GM18951 (cell line): ENCODE results near the gene CELA2B.

Experiments
- POLR2A ChIP-seq: IDR thresholded peaks from 4 replicates; pipeline ENCODE4 v1.6.1; 2011; ENCODE audit warnings: mild to moderate bottlenecking; ENCODE audit not compliant: insufficient read length, insufficient read depth; ENCODE audit errors: extremely low read depth
- in situ Hi-C: fragments of 300-500 bp; cut with MboI; formaldehyde crosslinking; loops from one replicate; pipeline ENCODE4 v1.12.0; 2022; ENCODE audit warnings: low sequenced_read_pairs, mixed read lengths, inconsistent platforms; ENCODE audit not compliant: unreplicated experiment

CELA2B gene

GRCh38 chr1:15436881-15437442 is 38.9 kb upstream of the CELA2B start:
- in situ Hi-C loops: no loop called here
- TF ChIP-seq POLR2A: no peak

GRCh38 chr1:15439325-15439724 is 36.6 kb upstream of the CELA2B start:
- TF ChIP-seq POLR2A: no peak
- in situ Hi-C loops: no loop called here

DNA sequence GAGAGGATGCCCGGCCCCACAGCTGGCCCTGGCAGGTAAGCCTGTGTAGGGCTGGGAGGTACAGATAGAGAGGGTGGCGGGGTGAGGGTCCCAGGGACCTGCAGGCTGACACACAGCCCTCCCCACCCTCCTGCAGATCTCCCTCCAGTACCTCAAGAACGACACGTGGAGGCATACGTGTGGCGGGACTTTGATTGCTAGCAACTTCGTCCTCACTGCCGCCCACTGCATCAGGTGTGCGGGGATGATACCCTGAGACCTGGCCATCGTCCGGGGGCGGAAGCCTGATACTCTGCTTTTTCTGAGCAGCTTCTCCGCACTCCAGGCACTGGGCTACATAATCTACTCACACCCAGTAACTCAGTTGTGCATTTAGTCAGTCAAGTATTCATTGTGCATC is 35.5 kb upstream of the CELA2B start:
- TF ChIP-seq POLR2A: no peak
- in situ Hi-C loops: no loop called here

DNA sequence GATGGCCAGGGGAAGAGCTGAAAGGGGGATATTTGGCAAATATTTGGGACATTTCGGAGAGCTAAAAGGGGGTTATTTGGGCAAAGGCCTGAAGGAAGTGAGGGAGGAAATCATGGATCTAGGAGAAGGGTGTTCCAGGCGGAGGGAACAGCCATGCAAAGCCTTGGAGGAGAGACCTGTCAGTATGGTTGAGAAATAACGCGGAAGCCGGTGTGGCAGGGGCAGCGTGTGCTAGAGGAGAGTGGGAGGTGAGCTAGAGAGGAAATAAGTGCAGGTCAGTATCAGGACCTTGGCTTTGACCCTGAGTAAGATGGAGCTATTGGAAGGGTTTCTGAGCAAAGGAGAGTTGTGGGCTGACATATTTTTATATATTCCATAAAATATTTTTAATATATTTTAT is 34.7 kb upstream of the CELA2B start:
- in situ Hi-C loops: no loop called here
- no peak for TF ChIP-seq POLR2A

- in situ Hi-C loops: no loop called here
Measured at GRCh38 chr1:15442119-15442518, 33.8 kb upstream of the CELA2B start.

GRCh38 chr1:15442759-15443158 is 33.1 kb upstream of the CELA2B start:
- TF ChIP-seq POLR2A: no peak
- in situ Hi-C loops: no loop called here

More at GRCh38 chr1:15442119-15442518, 33.8 kb upstream of the CELA2B start:
- TF ChIP-seq POLR2A: no peak

GRCh38 chr1:15443281-15443680 is 32.6 kb upstream of the CELA2B start:
- no peak for TF ChIP-seq POLR2A
- in situ Hi-C loops: no loop called here

DNA sequence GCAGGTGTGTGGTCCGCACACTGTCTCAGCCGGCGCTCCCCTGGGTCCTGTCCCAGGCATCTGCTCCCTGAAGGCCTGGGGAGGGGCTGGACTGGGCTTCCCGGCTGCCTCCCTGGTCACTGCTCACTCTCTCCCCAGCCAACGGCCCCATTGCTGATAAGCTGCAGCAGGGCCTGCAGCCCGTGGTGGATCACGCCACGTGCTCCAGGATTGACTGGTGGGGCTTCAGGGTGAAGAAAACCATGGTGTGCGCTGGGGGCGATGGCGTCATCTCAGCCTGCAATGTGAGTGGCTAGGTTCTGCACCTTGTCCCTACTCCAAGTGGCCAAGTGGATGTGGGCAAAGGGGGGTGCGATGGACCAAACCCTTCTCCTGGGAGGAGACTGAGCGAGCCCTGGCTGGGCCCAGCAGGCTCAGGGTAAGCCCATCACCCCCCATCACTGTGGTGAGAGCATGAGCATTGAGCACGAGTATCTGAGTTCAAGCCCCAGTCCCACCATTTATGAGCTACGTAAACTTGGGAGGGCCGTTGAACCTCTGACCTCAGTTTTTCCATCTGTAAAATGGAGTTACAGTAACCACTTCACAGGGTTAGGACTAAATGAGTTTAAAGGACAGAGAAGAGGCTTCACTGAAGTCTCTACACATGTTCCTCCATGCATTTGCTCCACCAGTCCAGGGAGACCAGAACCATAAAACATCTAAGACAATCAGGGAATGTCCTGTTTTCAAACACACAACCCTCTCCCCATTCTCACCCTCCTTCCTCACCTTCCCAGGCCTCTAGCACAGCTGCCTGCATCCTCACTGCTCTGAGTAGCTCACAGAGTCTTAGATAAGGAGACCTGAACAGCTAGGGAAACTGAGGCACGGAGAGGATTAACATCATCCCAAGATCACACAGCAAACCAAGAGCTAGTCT is 31.2 kb upstream of the CELA2B start:
- in situ Hi-C loops: no loop called here
- no peak for TF ChIP-seq POLR2A

DNA sequence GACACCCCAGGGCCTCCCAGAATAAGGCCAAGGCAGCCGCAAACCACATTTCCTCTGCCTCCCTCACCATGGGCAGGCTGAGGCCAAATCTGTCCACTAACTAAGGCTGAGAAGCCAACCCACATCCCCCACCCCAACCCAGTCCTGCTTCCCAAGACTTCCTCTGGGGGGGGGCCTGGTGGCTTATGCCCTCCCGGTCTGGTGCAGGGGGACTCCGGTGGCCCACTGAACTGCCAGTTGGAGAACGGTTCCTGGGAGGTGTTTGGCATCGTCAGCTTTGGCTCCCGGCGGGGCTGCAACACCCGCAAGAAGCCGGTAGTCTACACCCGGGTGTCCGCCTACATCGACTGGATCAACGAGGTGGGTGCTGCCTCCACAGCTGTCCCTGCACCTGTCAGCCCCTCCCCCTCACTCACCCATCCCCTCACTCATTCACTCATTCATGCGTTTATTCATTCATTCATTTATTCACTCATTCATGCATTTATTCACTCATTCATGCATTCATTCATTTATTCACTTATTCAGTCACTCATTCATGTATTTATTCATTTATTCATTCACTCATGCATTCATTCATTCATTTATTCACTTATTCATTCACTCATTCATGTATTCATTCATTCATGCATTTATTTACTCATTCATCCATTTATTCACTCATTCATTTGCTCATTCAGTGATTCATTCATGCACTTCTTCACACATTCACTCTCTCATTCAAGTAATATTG is 30.3 kb upstream of the CELA2B start:
- no peak for TF ChIP-seq POLR2A
- in situ Hi-C loops: no loop called here

DNA sequence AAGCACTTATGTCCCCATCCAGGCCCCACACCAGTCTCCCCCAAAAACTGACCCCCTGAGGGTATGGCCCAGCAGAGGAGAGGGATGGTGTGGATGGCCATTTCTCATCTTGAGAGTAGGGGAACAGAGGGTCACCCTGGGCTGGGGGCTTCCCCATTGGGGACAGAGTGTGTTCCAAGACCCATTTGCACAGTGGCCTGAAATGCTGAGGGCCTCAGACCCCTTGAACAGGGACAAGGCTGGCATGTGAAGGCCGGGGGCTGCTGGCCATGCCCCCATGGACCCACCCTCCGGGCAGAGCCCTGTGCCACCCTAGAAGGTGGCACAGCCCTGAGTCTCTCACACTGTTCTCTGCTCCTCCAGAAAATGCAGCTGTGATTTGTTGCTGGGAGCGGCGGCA is 29.7 kb upstream of the CELA2B start:
- in situ Hi-C loops: no loop called here

DNA sequence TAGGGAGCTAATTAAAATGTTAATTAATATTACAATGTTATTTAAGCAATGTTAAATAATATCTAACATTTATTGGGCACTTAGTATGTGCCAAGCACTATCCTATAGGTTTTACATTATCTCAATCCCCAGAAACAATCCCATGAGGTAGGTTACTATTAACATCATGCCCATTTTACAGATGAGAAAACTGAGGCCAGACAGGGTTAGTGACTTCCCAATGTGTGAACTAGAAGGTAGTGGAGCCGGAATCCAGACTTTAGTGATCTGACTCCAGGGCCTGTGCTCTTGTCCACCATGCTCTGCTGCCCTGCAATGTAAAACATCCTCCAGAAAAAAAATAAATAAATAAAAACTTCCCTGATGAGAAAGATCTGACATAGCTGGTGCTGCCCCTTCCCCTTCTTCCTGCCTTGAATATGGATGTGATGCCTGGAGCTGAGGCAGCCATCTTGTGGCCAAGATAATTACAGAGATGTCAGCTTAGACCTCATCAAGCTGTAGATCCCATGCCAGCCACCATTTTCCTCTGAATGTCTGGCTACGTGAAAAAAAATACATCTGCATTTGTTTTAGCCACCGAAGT is 26.9 kb upstream of the CELA2B start:
- in situ Hi-C loops: no loop called here
- TF ChIP-seq POLR2A: no peak

More for the DNA sequence above, 29.7 kb upstream of the CELA2B start:
- TF ChIP-seq POLR2A: no peak

DNA sequence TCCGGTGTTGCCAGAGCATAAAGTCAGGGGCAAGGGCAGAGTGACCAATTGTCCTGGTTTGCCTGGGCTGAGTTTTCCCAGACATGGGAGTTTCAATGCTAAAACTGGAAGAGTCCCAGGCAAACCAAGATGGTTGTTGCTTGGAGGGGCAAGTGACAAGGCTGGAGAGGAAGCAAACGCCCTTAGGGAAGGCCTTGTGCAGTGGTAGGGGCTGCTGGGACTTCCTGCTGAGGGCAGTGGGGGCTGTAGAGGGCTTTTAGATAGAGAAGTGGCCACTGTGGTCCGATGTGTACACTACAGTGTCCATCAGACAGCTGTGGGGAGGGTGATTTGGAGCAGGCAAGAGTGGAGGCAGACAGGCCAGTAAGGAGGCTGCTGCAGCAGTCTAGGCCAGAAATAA is 26.3 kb upstream of the CELA2B start:
- in situ Hi-C loops: no loop called here
- TF ChIP-seq POLR2A: no peak

DNA sequence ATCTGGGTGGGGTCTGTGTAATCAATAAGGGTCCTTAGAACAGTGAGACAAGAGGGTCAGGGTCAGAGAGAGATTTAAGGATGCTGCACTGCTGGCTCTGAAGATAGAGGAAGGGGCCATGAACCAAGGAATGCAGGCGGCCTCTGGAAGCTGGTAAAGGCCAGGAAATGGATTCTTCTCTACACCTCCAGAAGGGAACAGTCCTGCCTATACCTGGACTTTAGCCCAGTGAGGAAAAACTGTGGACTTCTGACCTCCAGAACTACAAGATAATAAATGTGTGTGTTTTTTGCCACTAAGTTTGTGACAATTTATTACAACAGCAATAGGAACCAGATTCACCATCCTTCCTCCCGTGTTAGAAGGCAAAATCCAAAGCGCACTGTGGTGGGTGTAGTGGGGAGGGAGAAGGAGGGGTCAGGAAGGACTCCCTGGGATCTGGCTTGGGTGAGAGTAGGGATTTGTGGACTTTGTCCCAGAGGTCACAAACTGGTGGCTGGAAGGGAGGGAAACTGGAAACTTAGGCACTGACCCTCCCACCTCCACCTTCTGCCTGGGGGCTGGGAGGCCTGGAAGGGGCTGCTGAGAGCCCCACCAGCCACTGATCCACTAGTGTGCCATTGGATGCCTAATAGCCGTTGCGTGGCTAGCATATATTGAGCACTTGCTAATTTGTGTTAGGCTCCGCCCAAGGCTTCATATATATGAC is 24.7 kb upstream of the CELA2B start:
- no peak for TF ChIP-seq POLR2A
- in situ Hi-C loops: no loop called here

GRCh38 chr1:15452216-15452615 is 23.7 kb upstream of the CELA2B start:
- in situ Hi-C loops: no loop called here
- no peak for TF ChIP-seq POLR2A
